Smooth muscle cell (in vitro differentiated cells): ENCODE data around the gene JUP. TPM values are rescaled to one million over a fixed set of nuclear protein-coding genes. Genes with fewer than 3 reads are reported as not detected.

Experiments used
- DNase-seq: peaks from one replicate; lab custom pipeline; 2025; ENCODE audit not compliant: unreplicated experiment; lab: John Stamatoyannopoulos, UW
- H2AFZ ChIP-seq: fragments of 200-600 bp; sonication (generic); 2 replicates; pipeline ENCODE4 v1.6.0; 2016; ENCODE audit warnings: antibody characterized with exemption, low read depth, mild to moderate bottlenecking
- H3F3A ChIP-seq: fragments of 200-600 bp; sonication (generic); 2 replicates; pipeline ENCODE4 v1.6.0; 2017; ENCODE audit warnings: antibody characterized with exemption, low read depth
- H3K27ac ChIP-seq: fragments of 200-600 bp; sonication (generic); 2 replicates; pipeline ENCODE4 v1.5.1; 2016; ENCODE audit warnings: low read depth, mild to moderate bottlenecking
- H3K27me3 ChIP-seq: fragments of 200-600 bp; sonication (generic); 2 replicates; pipeline ENCODE4 v1.6.1; 2016; ENCODE audit warnings: low read depth, mild to moderate bottlenecking
- H3K36me3 ChIP-seq: fragments of 200-600 bp; sonication (generic); 2 replicates; pipeline ENCODE4 v1.5.1; 2016; ENCODE audit warnings: low read depth
- H3K4me1 ChIP-seq: fragments of 200-600 bp; sonication (generic); 2 replicates; pipeline ENCODE4 v1.5.1; 2016; ENCODE audit warnings: low read depth
- H3K4me2 ChIP-seq: fragments of 200-600 bp; sonication (generic); 2 replicates; pipeline ENCODE4 v1.6.0; 2016; ENCODE audit warnings: mild to moderate bottlenecking
- H3K4me3 ChIP-seq: fragments of 200-600 bp; sonication (generic); 2 replicates; pipeline ENCODE4 v1.5.1; 2016; ENCODE audit warnings: mild to moderate bottlenecking
- H3K79me2 ChIP-seq: fragments of 200-600 bp; sonication (generic); 2 replicates; pipeline ENCODE4 v1.6.0; 2016; ENCODE audit warnings: low read depth, mild to moderate bottlenecking
- H3K9ac ChIP-seq: fragments of 200-600 bp; sonication (generic); 2 replicates; pipeline ENCODE4 v1.6.0; 2016; ENCODE audit warnings: low read depth
- H3K9me3 ChIP-seq: fragments of 200-600 bp; sonication (generic); replicated peaks from 2 replicates; pipeline ENCODE4 v1.5.1; 2016; ENCODE audit warnings: low read depth
- H4K20me1 ChIP-seq: fragments of 200-600 bp; sonication (generic); 2 replicates; pipeline ENCODE4 v1.6.0; 2016; ENCODE audit warnings: low read depth
- CTCF ChIP-seq: fragments of 200-600 bp; sonication (generic); IDR thresholded peaks from 2 replicates; pipeline ENCODE4 v1.5.1; 2017; ENCODE audit warnings: borderline replicate concordance, mild to moderate bottlenecking, antibody characterized with exemption; ENCODE audit not compliant: insufficient read depth, poor library complexity, severe bottlenecking
- WGBS: methylation state at CpG from one replicate; pipeline ENCODE4 v1.1.7; 2016; ENCODE audit warnings: low lambda C conversion rate; 5-methylcytosine and 5-hydroxymethylcytosine counted together
- polyA plus RNA-seq: library from polyadenylated mRNA; unstranded; fragments of >200 nt; fragmentation: Nextera tagmentation; extraction: Ambion mirVana; gene quantifications from 2 replicates; pipeline ENCODE4 v1.2.1, GENCODE V29; 2016
- total RNA-seq: library from RNA; depleted of rRNA; stranded (reverse); fragments of >200 nt; gene quantifications from 2 replicates; pipeline ENCODE4 v1.2.3, GENCODE V29; 2014

The JUP gene
- total and polyA plus RNA-seq, 2 experiments from 2014 or later = 124 to 238 TPM

DNA sequence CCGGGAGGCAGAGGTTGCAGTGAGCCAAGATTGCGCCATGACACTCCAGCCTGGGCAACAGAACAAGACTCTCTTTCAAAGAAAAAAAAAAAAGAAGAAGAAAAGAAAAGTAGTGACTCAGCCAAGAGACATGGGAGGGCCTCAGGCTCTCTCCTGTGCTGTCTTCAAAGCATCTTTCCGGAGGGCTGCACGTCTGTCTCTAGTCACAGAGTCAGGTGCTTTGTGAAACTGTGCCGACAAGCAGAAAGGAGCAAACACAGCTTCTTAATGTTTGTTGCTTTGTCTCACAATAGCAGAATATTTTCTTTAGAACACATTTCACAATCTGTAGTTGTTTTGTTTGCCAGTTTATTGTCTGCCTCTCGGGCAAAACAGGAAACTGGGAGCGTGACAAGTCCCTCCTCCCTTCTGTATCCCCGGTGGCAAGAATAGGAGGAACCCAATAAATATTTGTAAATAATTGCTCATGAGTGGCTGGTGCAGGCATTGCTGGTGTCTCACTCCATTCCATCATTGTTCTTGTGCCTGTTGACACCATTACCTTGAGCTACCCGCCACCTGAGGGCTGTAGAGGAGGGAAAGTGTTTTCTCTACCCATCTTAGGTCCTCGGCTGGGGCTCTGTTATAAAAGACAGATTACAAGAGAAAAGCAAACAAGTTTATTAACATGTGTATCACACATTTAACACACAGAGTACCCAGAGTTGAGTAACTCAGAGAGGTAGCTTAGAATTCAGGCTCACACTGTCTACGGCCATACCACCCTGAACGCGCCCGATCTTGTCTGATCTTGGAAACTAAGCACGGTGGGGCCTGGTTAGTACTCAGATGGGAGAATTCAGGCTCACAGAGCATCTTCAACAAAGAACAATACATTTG is 68.9 kb downstream of the JUP start:
- Histone ChIP-seq H4K20me1 (no peaks in the 10 kb centered on the region), H3K4me2 (no peak overlapping the region), H3K27me3 (no peaks in the 10 kb centered on the region), H3K9ac (no peak overlapping the region), H3K27ac (peak overlapping the region; percentile 58), H3K9me3 (no peaks in the 10 kb centered on the region), H2AFZ (no peak overlapping the region), H3K4me3 (no peak overlapping the region), H3K79me2 (no peaks in the 10 kb centered on the region), H3K4me1 (no peaks in the 10 kb centered on the region), H3K36me3 (no peaks in the 10 kb centered on the region), H3F3A (no peaks in the 10 kb centered on the region)
- 62% methylated on average over 15 of the region's 15 CpGs for WGBS
- no peak for TF ChIP-seq CTCF
- DNase-seq = no peak

- no peaks in the 10 kb centered on the region for H3K79me2 ChIP-seq
- 88% methylated on average over 12 of the region's 12 CpGs for WGBS
- H3K4me1 ChIP-seq = no peaks in the 10 kb centered on the region
- no peak within 1 kb of the TSS for H3K27ac ChIP-seq
- no peak within 1 kb of the TSS for H3K4me2 ChIP-seq
- no peak for TF ChIP-seq CTCF
- no peaks in the 10 kb centered on the region for H3F3A ChIP-seq
- H3K4me3 ChIP-seq = no peak within 1 kb of the TSS
- no peaks in the 10 kb centered on the region for H3K9me3 ChIP-seq
- no peaks in the 10 kb centered on the region for H4K20me1 ChIP-seq
- no peaks in the 10 kb centered on the region for H3K27me3 ChIP-seq
- no peak for DNase-seq
- H3K36me3 ChIP-seq = no peaks in the 10 kb centered on the region
- no peak within 1 kb of the TSS for H3K9ac ChIP-seq
- no peak within 1 kb of the TSS for H2AFZ ChIP-seq
Measured at GRCh38 chr17:41711669-41712400, 74.7 kb downstream of the JUP start, which contains the start of gene GAST. Gene GAST (plus strand): TSS chr17:41712331. CDS start chr17:41715437, 3,106 bp downstream.

DNA sequence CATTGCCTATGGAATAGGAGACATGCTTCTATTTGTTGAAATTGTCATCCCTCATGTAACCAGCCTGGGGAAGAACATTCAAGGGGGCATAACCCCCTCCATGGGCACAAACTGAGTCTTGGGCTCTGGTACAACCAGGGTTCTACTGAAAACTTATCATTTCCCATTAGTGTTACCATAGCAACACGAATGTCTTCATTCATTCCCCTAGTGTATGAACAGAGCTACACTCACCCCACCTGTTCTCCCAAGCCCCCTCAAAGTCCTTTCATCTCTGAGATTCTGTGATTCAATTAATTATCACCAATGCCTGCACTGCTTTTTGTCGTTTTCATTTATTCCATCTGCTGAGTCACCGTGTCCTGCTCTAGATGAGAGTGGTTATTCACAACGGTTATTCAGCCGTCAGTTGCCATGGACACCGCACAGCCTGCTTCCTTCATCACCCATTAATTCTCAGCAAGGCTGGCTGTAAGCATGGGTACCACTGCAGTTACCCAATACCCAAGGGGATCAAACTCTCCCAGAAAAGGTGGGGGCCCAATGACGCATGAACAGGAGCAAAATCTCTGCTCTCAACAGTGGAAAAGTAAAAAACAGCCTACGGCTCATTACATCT is 75.9 kb downstream of the JUP start:
- H2AFZ ChIP-seq = no peak overlapping the region
- WGBS = 64% methylated on average over 8 of the region's 8 CpGs
- H4K20me1 ChIP-seq = no peaks in the 10 kb centered on the region
- DNase-seq = no peak
- no peaks in the 10 kb centered on the region for H3K27me3 ChIP-seq
- no peak overlapping the region for H3K4me2 ChIP-seq
- no peaks in the 10 kb centered on the region for H3F3A ChIP-seq
- no peaks in the 10 kb centered on the region for H3K79me2 ChIP-seq
- TF ChIP-seq CTCF = no peak
- H3K9me3 ChIP-seq = no peaks in the 10 kb centered on the region
- H3K4me1 ChIP-seq = peaks cover 3% of the 10 kb centered on the region
- no peak overlapping the region for H3K27ac ChIP-seq
- H3K9ac ChIP-seq = no peak overlapping the region
- H3K36me3 ChIP-seq = no peaks in the 10 kb centered on the region
- no peak overlapping the region for H3K4me3 ChIP-seq
